Measurements from ENCODE around the gene POC1A. TPM values are rescaled to one million over a fixed set of nuclear protein-coding genes. Genes with fewer than 3 reads are reported as not detected.
A peak's percentile ranks its signal among the peaks of the same experiment; 100 is the strongest.

The POC1A gene
- total RNA-seq, 1 donor from 2014 or later = 1.2 TPM

- TF ChIP-seq, protein P1, sequence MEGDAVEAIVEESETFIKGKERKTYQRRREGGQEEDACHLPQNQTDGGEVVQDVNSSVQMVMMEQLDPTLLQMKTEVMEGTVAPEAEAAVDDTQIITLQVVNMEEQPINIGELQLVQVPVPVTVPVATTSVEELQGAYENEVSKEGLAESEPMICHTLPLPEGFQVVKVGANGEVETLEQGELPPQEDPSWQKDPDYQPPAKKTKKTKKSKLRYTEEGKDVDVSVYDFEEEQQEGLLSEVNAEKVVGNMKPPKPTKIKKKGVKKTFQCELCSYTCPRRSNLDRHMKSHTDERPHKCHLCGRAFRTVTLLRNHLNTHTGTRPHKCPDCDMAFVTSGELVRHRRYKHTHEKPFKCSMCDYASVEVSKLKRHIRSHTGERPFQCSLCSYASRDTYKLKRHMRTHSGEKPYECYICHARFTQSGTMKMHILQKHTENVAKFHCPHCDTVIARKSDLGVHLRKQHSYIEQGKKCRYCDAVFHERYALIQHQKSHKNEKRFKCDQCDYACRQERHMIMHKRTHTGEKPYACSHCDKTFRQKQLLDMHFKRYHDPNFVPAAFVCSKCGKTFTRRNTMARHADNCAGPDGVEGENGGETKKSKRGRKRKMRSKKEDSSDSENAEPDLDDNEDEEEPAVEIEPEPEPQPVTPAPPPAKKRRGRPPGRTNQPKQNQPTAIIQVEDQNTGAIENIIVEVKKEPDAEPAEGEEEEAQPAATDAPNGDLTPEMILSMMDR (IDR thresholded peaks at IDR 0.05; ENCODE audit: borderline replicate concordance) = no peak
- Histone ChIP-seq H3K9me3 (replicated peaks) (no peaks in the 10 kb centered on the region), H3K36me3 (no peaks in the 10 kb centered on the region), H3K4me3 (no peak overlapping the region), H3K27me3 (ENCODE audit: low read depth) (no peaks in the 10 kb centered on the region), H3K4me1 (peaks cover 39% of the 10 kb centered on the region), H3K27ac (replicated peaks) (no peak overlapping the region)
- intact Hi-C loops (cut with micrococcal nuclease) = no loop called here
- DNase-seq = no peak
These were observed 34.3 kb upstream of the POC1A start for GRCh38 chr3:52188556-52188955.

GRCh38 chr3:52186729-52187128 is 32.5 kb upstream of the POC1A start:
- TF ChIP-seq, protein P1 (IDR thresholded peaks at IDR 0.05; ENCODE audit: borderline replicate concordance) = no peak
- H3K36me3 ChIP-seq = no peaks in the 10 kb centered on the region
- no peaks in the 10 kb centered on the region for H3K27me3 ChIP-seq (ENCODE audit: low read depth)
- no peak overlapping the region for H3K4me3 ChIP-seq
- no peak overlapping the region for H3K27ac ChIP-seq (replicated peaks)
- intact Hi-C loops (cut with micrococcal nuclease) = no loop called here
- no peak for DNase-seq
- no peaks in the 10 kb centered on the region for H3K9me3 ChIP-seq (replicated peaks)
- peaks cover 53% of the 10 kb centered on the region for H3K4me1 ChIP-seq

DNA sequence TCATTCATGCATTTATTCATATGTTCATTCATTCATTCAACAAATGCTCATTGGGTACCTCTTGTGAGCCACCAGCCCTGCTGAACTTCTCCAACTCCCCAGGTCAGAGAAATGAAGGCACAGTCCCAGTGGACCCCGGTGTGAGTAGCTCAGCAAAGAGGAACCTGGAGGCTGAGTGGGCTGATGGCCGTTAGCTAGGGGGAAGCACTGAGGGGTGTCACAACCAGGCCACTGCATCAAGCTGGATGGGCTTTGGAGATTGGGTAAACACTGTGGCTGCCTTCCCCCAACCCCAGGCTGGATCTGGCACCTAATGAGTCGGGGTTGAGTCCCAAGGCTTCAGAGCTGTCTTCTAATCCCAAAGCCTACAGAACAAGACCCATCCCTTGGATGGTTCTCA is 31.6 kb upstream of the POC1A start:
- no peak for DNase-seq
- TF ChIP-seq, protein P1 (IDR thresholded peaks at IDR 0.05; ENCODE audit: borderline replicate concordance) = no peak
- Histone ChIP-seq H3K9me3 (replicated peaks) (no peaks in the 10 kb centered on the region), H3K27me3 (ENCODE audit: low read depth) (no peaks in the 10 kb centered on the region), H3K4me3 (no peak overlapping the region), H3K4me1 (peaks cover 59% of the 10 kb centered on the region), H3K36me3 (no peaks in the 10 kb centered on the region), H3K27ac (replicated peaks) (no peak overlapping the region)
- intact Hi-C loops (cut with micrococcal nuclease) = no loop called here

- DNase-seq = no peak
- Histone ChIP-seq H3K27ac (replicated peaks) (peak overlapping the region; percentile 87), H3K4me1 (peaks cover 55% of the 10 kb centered on the region), H3K4me3 (no peak overlapping the region), H3K36me3 (no peaks in the 10 kb centered on the region), H3K27me3 (ENCODE audit: low read depth) (no peaks in the 10 kb centered on the region), H3K9me3 (replicated peaks) (no peaks in the 10 kb centered on the region)
- TF ChIP-seq, protein P1 (IDR thresholded peaks at IDR 0.05; ENCODE audit: borderline replicate concordance) = no peak
- intact Hi-C loops (cut with micrococcal nuclease) = no loop called here
These were observed 31.1 kb upstream of the POC1A start for GRCh38 chr3:52185311-52185710.

- TF ChIP-seq, protein P1 (IDR thresholded peaks at IDR 0.05; ENCODE audit: borderline replicate concordance) = no peak
- H3K27me3 ChIP-seq (ENCODE audit: low read depth) = no peaks in the 10 kb centered on the region
- no peak overlapping the region for H3K4me3 ChIP-seq
- no peaks in the 10 kb centered on the region for H3K36me3 ChIP-seq
- H3K9me3 ChIP-seq (replicated peaks) = no peaks in the 10 kb centered on the region
- peak overlapping the region; percentile 87 for H3K27ac ChIP-seq (replicated peaks)
- DNase-seq = no peak
- peaks cover 48% of the 10 kb centered on the region for H3K4me1 ChIP-seq
- intact Hi-C loops (cut with micrococcal nuclease) = no loop called here
These were observed 30.5 kb upstream of the POC1A start for GRCh38 chr3:52184690-52185089.

Measured in left ventricle myocardium inferior (tissue), 1 donor.